Eye (tissue), 1 donor: ENCODE results near the gene PARD3.
A peak's percentile ranks its signal among the peaks of the same experiment; 100 is the strongest.
"Not testable (repeated sequence)": the region's sequence is repeated elsewhere in the genome, so short reads cannot be mapped to it uniquely, and the experiment has no call there.

Experiments
- DNase-seq: peaks from one replicate; pipeline ENCODE4 v3.0.0-alpha.2; 2015

PARD3 gene

GRCh38 chr10:34079702-34080484, 735.2 kb downstream of the PARD3 start:
- DNase-seq, result no peak

- peak; percentile 23 for DNase-seq
Measured at GRCh38 chr10:34078745-34079470, 736.2 kb downstream of the PARD3 start.

- DNase-seq, result no peak
Measured at GRCh38 chr10:34078017-34078744, 736.9 kb downstream of the PARD3 start.

- DNase-seq, result no peak
Measured at GRCh38 chr10:34076443-34076842, 738.7 kb downstream of the PARD3 start.

GRCh38 chr10:34075254-34075926, 739.7 kb downstream of the PARD3 start:
- no peak for DNase-seq

GRCh38 chr10:34074051-34074450, 741.0 kb downstream of the PARD3 start:
- DNase-seq, result peak; percentile 18

GRCh38 chr10:34067741-34068140, 747.4 kb downstream of the PARD3 start:
- not testable (repeated sequence) for DNase-seq

- no peak for DNase-seq
Measured at GRCh38 chr10:34063592-34063991, 751.5 kb downstream of the PARD3 start.

GRCh38 chr10:34061841-34062240, 753.3 kb downstream of the PARD3 start:
- DNase-seq, result no peak
